NCI-H2196 treated with DMSO at 0.1 percent for 48 hours (cell line): ENCODE measurements around the gene NFATC1.

Experiments used
- DNase-seq: peaks from one replicate; lab custom pipeline; 2025; ENCODE audit not compliant: unreplicated experiment; lab: John Stamatoyannopoulos, UW

NFATC1 gene

GRCh38 chr18:79530821-79531220, 135.1 kb downstream of the NFATC1 start:
- no peak for DNase-seq

DNA sequence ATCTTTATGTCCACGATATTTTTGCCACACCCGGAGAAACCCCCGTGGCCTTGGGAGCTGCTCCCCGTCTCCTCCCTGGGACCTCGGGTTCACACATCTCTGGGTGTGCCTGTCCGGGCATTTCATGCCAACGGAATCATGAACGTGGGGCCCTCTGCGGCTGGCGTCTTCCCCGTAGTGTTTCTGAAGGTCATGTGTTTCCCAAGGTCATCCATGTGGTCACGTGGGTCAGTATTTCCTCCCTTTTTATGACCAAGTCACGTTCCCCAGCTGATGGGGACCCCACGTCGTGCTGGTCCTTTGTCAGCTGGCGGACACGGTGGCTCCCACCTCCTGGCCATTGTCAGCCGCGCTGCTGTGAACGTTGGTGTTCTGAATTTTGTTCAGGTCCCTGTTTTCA, 135.7 kb downstream of the NFATC1 start:
- DNase-seq: no peak

DNA sequence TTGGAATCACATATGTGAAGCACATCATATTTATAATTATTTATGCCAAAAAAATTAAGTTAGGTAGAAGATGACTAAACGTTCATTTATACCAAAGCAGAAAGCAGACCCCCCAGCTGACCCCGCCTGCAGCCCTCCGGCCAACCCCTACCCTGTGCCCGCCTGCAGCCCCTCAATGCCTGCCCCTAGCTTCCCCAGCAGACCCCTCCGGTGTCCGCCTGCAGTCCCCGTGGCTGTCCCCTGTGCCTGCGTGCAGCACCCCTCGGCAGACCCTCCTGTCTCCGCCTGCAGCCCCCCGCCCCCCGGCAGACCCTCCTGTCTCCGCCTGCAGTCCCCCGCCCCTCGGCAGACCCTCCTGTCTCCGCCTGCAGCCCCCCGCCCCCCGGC, 136.2 kb downstream of the NFATC1 start:
- DNase-seq: no peak

DNA sequence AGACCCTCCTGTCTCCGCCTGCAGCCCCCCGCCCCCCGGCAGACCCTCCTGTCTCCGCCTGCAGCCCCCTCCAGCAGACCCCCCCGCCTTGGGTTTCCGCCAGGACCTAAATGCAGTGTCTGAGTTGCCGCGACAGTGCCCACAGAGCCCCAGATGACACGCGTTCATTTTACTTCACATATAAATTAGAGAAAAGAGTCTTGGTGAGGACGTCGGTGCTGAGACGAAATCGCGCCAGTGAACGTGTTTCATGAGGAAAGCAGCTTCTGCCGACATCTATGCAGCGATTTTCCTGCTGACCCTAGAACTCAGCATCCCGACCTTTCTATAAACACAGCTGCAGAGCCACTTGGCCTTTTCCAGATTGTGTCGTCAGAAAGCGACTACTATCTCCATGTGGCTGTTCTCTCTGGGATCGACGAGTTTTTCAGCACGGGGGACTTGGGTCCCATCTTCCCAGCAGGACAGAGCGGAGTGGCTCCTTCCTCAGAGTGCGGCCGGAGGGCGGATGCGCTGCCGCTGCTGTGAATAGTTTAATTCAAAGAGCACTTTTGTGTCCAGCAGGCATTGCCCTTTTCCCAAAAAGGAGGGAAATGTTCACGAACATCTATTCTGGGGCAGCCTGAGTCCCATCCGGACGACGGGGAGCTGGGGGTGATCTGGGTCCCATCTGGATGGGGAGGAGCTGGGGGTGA, 136.7 kb downstream of the NFATC1 start:
- DNase-seq: no peak

DNA sequence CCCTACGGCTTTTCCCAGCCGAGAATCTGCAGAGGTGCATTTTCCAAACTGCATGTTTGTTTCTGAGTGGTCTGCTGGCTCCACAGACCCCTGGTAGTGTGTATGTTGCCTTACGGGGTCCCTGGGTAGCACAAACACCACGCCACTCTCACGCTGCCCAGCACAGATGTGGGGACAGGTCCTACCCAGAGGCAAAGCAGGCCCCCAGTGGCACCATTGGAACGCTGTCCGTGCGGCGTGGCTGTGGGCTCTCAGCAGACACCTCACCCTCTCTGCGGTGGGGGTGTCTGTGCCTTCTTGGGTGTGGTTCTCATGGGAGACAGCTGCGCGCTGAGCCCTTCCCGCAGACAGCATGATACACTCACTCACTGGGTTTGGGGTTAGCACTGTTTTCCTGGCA, 137.4 kb downstream of the NFATC1 start:
- DNase-seq: no peak

DNA sequence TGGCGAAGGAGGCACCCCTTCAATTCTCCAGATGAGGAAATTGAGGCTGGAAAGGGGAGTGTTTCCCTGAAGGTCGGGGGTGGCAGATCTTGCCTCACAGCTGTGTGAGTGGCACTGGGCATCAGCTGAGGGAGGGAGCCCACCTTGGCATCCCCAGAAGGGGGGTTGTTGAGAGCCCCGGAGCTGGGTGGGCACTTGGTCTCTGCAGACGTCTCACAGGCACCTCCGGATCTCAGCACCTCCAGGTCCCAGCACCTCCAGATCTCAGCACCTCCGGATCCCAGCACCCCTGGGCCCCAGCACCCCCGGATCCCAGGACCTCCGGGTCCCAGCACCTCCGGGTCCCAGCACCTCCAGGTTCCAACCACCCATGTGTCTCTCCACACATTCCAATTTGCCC, 137.9 kb downstream of the NFATC1 start:
- DNase-seq: no peak

- no peak for DNase-seq
Observed at GRCh38 chr18:79534356-79534755, 138.6 kb downstream of the NFATC1 start.

- no peak for DNase-seq
Observed at GRCh38 chr18:79537758-79538157, 142.0 kb downstream of the NFATC1 start.

DNA sequence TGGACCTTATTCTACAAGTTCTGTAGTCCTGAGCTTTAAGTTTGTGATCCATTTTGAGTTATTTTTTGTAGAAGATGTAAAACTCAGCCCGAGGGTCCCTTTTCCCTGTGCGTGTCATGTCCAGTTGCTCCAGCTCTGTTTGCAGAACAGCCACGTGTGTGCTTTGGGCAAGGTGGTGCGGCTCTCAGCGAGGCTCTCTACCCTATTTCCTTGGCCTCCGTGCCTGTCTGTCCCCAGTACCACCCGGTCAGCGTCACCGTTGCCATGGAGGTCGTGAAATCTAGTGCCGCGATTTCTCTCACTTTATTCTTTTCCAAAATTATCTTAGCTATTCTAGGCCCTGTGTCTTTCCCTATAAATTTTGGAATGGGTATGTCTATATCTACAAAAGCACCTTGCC, 142.9 kb downstream of the NFATC1 start:
- no peak for DNase-seq

DNA sequence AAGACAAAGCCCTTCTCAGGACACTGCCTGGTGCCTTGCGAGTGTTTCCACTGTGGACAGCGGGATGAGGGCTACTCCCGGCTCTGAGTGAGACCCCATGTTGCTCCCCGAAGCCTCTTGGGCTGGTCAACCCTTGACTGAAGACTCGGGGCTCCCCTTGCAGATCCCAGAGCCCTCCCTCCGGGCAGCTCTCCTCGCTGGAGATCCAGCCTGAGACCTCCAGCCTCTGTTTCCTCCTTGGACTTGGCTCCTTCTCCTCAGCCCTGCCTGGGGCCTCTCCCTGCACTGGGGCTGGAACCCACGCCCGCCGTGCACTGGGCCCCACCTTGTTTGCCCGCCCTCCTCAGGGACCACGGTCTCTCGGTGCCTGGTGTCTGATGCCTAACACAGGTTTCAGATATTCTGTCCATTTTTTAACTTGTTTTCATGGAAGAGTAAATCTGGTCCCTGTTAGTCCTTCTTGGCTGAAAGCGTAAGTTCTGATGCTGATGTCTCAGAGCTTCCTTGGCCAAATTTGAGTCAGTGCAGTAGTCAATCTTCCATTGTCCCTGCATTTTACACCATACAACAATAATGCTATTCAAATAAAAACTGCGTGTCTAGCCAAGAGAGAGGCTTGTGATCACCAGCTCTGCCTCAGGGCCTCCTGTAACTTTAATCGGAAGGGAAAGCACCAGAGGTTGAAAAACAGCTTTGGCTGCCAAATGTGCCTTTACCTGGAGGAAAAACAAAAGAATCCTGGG, 144.6 kb downstream of the NFATC1 start:
- no peak for DNase-seq

DNA sequence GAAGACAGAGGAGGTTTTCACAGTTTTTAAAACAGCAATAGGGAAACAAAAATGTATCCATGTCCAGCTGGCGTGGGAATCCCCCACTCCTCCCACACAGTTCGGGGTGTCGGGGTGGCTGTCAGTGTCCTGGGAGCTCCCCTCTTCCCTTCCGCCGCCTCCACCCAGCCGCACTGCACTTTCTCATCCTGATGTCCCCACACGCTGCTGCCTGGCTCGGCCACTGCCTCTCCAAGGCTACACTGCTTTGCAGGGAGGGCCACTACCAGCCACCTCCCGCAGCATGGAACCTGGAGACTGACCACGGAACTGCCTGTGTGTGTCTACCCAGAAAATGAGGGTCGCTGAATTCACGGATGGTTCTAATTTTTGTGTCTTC, 145.2 kb downstream of the NFATC1 start:
- no peak for DNase-seq

DNA sequence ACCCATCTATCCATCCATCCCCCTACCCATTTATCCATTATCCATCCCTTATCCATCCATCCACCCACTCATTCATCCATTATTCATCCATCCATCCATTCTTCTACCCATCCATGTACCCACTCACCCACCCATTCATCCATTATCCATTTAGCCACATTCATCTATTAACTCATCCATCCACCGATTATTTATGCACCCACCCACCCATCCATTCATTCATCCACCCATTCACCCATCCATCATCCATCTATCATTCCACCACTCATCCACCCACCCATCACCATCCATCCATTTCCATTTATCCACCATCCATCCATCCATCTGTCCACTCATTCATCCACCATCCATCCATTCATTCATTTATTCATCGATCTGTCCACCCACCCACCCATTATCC, 146.5 kb downstream of the NFATC1 start:
- no peak for DNase-seq

DNA sequence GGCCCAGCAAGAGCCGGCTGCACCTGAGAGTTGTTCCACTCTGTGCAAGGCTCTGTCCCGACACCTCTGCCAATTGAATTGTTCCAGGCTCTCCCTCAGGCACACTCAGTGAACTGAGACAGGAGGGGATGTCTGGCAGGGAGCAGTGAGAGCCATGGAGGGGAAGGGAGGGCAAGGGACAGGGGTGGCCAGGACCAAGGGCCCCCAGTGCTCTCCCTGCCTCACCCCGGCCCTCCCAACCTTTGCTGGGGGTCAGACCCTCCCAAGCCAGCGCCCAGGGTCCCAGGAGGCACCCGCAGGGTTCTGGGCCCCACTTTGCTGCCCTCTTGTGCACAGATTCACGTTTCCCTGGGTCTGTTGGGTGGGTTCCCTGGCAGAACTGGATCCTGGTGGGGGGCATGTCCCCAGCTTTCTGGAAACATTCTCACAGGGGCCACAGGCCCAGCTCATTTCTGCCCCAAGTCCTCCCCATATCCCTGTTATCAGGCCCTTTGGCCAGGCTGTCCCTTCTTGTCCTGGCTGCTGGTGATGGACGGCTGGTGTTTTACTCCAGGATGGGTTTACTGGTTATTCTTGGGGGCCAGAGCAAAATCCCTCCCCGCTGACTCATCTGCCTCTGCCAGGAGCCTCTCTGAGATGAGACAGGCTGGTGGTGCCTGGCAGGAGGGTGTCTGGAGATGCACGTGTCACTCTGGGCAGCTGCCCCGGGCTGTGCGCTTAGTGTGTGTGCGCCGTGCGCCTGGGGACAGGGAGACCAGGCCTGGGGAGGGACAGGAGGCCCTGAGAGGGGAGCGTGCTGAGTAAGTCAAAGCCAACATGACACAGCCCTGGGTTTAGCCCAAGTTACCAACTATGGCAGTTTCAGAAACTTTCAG, 147.4 kb downstream of the NFATC1 start:
- DNase-seq: no peak

GRCh38 chr18:79543861-79544385, 148.2 kb downstream of the NFATC1 start:
- no peak for DNase-seq

GRCh38 chr18:79544386-79544963, 148.7 kb downstream of the NFATC1 start:
- no peak for DNase-seq

- DNase-seq: no peak
Observed at GRCh38 chr18:79545255-79545654, 149.5 kb downstream of the NFATC1 start.

DNA sequence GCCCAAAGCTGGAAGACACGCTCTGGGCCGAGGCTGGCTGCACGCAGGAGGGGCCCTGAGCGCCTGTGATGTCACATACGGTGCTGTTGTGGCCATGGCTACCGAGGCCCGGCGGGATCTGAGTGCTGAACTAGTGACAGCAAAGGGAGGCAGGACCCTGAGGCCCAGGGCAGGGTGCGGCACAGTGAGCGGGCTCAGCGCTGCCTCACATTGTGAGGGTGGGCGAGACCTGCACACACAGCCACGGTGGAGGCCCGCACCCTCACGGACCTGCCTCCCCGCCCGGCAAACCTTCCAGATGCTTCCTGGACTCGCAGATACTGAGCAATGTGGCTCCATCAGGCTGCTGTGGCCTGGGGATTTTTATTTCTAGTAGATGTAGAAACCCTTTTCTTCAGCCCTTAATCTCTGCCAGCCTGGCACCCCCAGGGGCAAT, 150.0 kb downstream of the NFATC1 start:
- no peak for DNase-seq

- no peak for DNase-seq
Observed at GRCh38 chr18:79546781-79547272, 151.1 kb downstream of the NFATC1 start.

- DNase-seq: no peak
Observed at GRCh38 chr18:79547413-79548076, 151.8 kb downstream of the NFATC1 start.

DNA sequence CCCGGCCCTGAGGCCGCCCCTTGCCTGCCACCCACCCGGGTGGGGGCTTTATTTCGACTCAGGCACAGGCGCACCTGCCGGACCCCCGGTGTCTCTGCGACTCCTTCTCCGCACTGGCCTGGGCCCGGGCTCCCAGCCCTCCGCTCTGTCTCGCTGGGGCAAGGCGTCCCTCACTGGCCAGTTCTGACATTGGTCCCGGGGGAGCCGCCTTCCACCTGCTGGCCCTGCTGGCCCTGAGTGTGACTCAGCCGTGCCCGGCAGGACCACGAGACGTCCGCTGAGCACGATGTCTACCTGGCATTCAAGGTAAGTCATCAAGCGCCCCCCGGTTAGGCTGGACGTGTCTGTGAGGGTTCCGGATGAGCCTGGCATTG, 152.3 kb downstream of the NFATC1 start:
- DNase-seq: no peak

GRCh38 chr18:79548621-79548985, 152.9 kb downstream of the NFATC1 start:
- DNase-seq: no peak
